K562 (cell line): ENCODE data around the gene PSPH. TPM values are rescaled to one million over a fixed set of nuclear protein-coding genes. Genes with fewer than 3 reads are reported as not detected.

Source experiments
- ATAC-seq: fragments of 200-7000 bp; cut with Tn5 transposase; 3 replicates; pipeline ENCODE4 v1.9.1; 2020; ENCODE audit warnings: moderate library complexity
- BruUV-seq: library from RNA; stranded (reverse); fragments of 400-500 nt; replicated peaks from 2 replicates; lab custom pipeline; 2021; lab: Mats Ljungman, UMichigan
- CTCF ChIA-PET: fragments of 300-600 bp; formaldehyde crosslinking; extraction: SDS; loops from one replicate; lab custom pipeline; 2021; ENCODE audit warnings: low intra/inter-chr PET ratio; lab: Yijun Ruan, JAX
- POLR2A ChIA-PET: fragments of 300-600, 350-650 bp; sonication (Branson Sonifier 250); formaldehyde crosslinking; extraction: SDS; loops from one replicate; lab custom pipeline; 2021; ENCODE audit warnings: antibody characterized with exemption, inconsistent platforms; lab: Yijun Ruan, JAX
- DNase-seq, 4 experiments: peaks; one replicate each; pipeline versions ENCODE4 v3.0.0 to v3.0.0-alpha.2; 2011 to 2018; ENCODE audit warnings: low spot score in 3 of 4, mixed read lengths in 3 of 4; ENCODE audit errors: extremely low read depth in 1 of 4
- FAIRE-seq: peaks from 2 replicates; lab custom pipeline; 2011; peaks lifted over from hg19 to GRCh38; lab: Jason Lieb, UNC
- H2AFZ ChIP-seq: 2 replicates; pipeline ENCODE4 v1.6.0; 2011; ENCODE audit warnings: low read depth, low read length, control low read depth, inconsistent platforms
- H3K27ac ChIP-seq: fragments of 200-600 bp; 3 replicates; pipeline ENCODE4 v1.8.0; 2011; ENCODE audit warnings: low read depth, mild to moderate bottlenecking, control low read depth, inconsistent platforms, low read length, moderate library complexity, mixed read lengths; ENCODE audit errors: extremely low read depth
- H3K27me3 ChIP-seq, 2 experiments: fragments of 300-600 bp in 1 of 2; 2 replicates in 1 of 2; 3 replicates in 1 of 2; pipeline versions ENCODE4 v1.6.0 to v1.8.0; 2011; ENCODE audit warnings: inconsistent platforms in 2 of 2, low read length in 2 of 2, mild to moderate bottlenecking in 1 of 2, mixed read lengths in 1 of 2, moderate library complexity in 1 of 2; ENCODE audit not compliant: control insufficient read depth in 2 of 2, insufficient read depth in 2 of 2
- H3K36me3 ChIP-seq: fragments of 300-600 bp; 3 replicates; pipeline ENCODE4 v1.8.0; 2011; ENCODE audit warnings: mild to moderate bottlenecking, low read length, inconsistent platforms; ENCODE audit not compliant: control insufficient read depth, insufficient read depth
- H3K4me1 ChIP-seq, 2 experiments: fragments of 200-600 bp in 1 of 2; replicated peaks in 1 of 2; 2 replicates in 1 of 2; 3 replicates in 1 of 2; pipeline versions ENCODE4 v1.5.1 to v1.8.0; 2011; ENCODE audit warnings: inconsistent platforms in 2 of 2, low read length in 2 of 2, mild to moderate bottlenecking in 1 of 2, mixed read lengths in 1 of 2, moderate library complexity in 1 of 2; ENCODE audit not compliant: control insufficient read depth in 2 of 2, insufficient read depth in 2 of 2
- H3K4me2 ChIP-seq: 2 replicates; pipeline ENCODE4 v1.6.1; 2011; ENCODE audit warnings: low read length, control low read depth, inconsistent platforms, mixed read lengths; ENCODE audit not compliant: insufficient read depth
- H3K4me3 ChIP-seq: fragments of 200-600 bp; sonication (generic), shearing (Covaris generic); 2 replicates; pipeline ENCODE4 v1.5.1; 2016; ENCODE audit warnings: control low read depth, inconsistent platforms
- H3K79me2 ChIP-seq: fragments of 200-600 bp; 3 replicates; pipeline ENCODE4 v1.8.0; 2011; ENCODE audit warnings: low read length, inconsistent platforms; ENCODE audit not compliant: control insufficient read depth, insufficient read depth
- H3K9ac ChIP-seq, 2 experiments: 2 replicates each; pipeline versions ENCODE4 v1.6.0 to v1.6.1; 2011; ENCODE audit warnings: low read depth in 2 of 2, low read length in 2 of 2, control low read depth in 1 of 2, inconsistent platforms in 1 of 2, mild to moderate bottlenecking in 1 of 2, mixed read lengths in 1 of 2; ENCODE audit not compliant: insufficient read depth in 1 of 2
- H3K9me1 ChIP-seq: one replicate; pipeline ENCODE4 v1.6.0; 2011; ENCODE audit warnings: inconsistent platforms, mild to moderate bottlenecking, low read length, moderate library complexity; ENCODE audit not compliant: control insufficient read depth, insufficient read depth
- H3K9me3 ChIP-seq: replicated peaks from 2 replicates; pipeline ENCODE4 v1.5.1; 2011; ENCODE audit warnings: low read depth, low read length, inconsistent platforms; ENCODE audit not compliant: control insufficient read depth, insufficient read depth
- H4K20me1 ChIP-seq: replicated peaks from 2 replicates; pipeline ENCODE4 v1.6.1; 2011; ENCODE audit warnings: low read length, inconsistent platforms, mixed read lengths; ENCODE audit not compliant: control insufficient read depth, insufficient read depth
- PBX2 ChIP-seq, 2 experiments: IDR thresholded peaks in 1 of 2; conservative IDR thresholded peaks in 1 of 2; 2 replicates each; pipeline ENCODE4 v1.6.1; 2016; ENCODE audit warnings: low read depth in 2 of 2, mild to moderate bottlenecking in 1 of 2, missing compliant biosample characterization in 1 of 2, missing genetic modification characterization in 1 of 2, moderate library complexity in 1 of 2
- RAD21 ChIP-seq, 2 experiments: fragments of 250-450 bp in 1 of 2; fragments of 450-650 bp in 1 of 2; sonication (Bioruptor Pico) in 1 of 2; formaldehyde crosslinking in 1 of 2; IDR thresholded peaks in 1 of 2; conservative IDR thresholded peaks in 1 of 2; 2 replicates each; pipeline versions ENCODE4 v1.4.0 to v1.8.0; 2020 to 2022; ENCODE audit warnings: mild to moderate bottlenecking in 2 of 2, moderate library complexity in 1 of 2
- WGBS: fragments of 100-300 bp; shearing (Covaris generic); methylation state at CpG from one replicate; pipeline ENCODE4 v1.1.6; 2016; ENCODE audit warnings: low coverage, mixed read lengths; ENCODE audit not compliant: insufficient coverage; ENCODE audit errors: missing lambda C conversion rate; 5-methylcytosine and 5-hydroxymethylcytosine counted together
- in situ Hi-C: fragments of 300-500 bp; cut with MboI; formaldehyde crosslinking; loops from 4 replicates; pipeline ENCODE4 v1.15.0; 2018; ENCODE audit warnings: inconsistent platforms, mixed read lengths
- intact Hi-C: fragments of 100-400 bp; cut with micrococcal nuclease; formaldehyde crosslinking; loops from 2 replicates; pipeline ENCODE4 v1.14.2; 2022
- polyA plus RNA-seq, 8 experiments: library from polyadenylated mRNA; depleted of rRNA in 4 of 8; stranded (reverse) in 5 of 8; unstranded in 3 of 8; fragments of >200 nt; fragmentation: Nextera tagmentation in 2 of 8; fragmentation: Illumina TruSeq in 1 of 8; extraction: Ambion mirVana in 2 of 8; extraction: Trizol in 1 of 8; gene quantifications; 2 replicates each; pipeline versions ENCODE4 v1.2.1 to v1.2.3, GENCODE V29; 2011 to 2014; ENCODE audit warnings: inconsistent platforms in 1 of 8, missing spikeins in 1 of 8
- total RNA-seq, 7 experiments: library from RNA; depleted of rRNA in 6 of 7; stranded (reverse); fragments of >200 nt in 6 of 7; fragmentation: Illumina TruSeq in 2 of 7; extraction: Trizol in 2 of 7; gene quantifications; 2 replicates each; pipeline versions ENCODE4 v1.2.1 to v1.2.3, GENCODE V29; 2011 to 2021; ENCODE audit warnings: low replicate concordance in 1 of 7

Gene PSPH
- total and polyA plus RNA-seq, 9 of the 15 experiments (the other 6 are each of a cell fraction or from before 2014, with no cell fraction given) = 6.3 to 46.8 (median 20.2) TPM

GRCh38 chr7:55975988-55976633, 75.1 kb downstream of the PSPH start (continued):
- no peak for TF ChIP-seq PBX2 (CRISPR knock-in tag; IDR thresholded peaks at IDR 0.05; ENCODE audit: low read depth)
- 0 out of 2 replicates have a peak, but pooled peaks have one; percentile 19 for TF ChIP-seq PBX2 (tag; conservative IDR thresholded peaks at IDR 0.05; ENCODE audit: low read depth)

- intact Hi-C loops = no loop called here
- ATAC-seq = no peak
These were observed 77.4 kb downstream of the PSPH start for GRCh38 chr7:55973747-55974250.

More at GRCh38 chr7:55973747-55974250, 77.4 kb downstream of the PSPH start:
- no peaks in the 10 kb centered on the region for H3K27me3 ChIP-seq
- H3K79me2 ChIP-seq = peaks cover 24% of the 10 kb centered on the region
- no TSS peak for BruUV-seq
- no peak overlapping the region for H3K4me3 ChIP-seq
- no peaks in the 10 kb centered on the region for H3K4me1 ChIP-seq
- no peaks in the 10 kb centered on the region for H3K9me1 ChIP-seq
- no peaks in the 10 kb centered on the region; the same call in 1 of the 2 replicates for H4K20me1 ChIP-seq
- no peak overlapping the region for H2AFZ ChIP-seq
- no peak for DNase-seq
- ChIA-PET POLR2A (interaction anchor here (0.6 kb wide), 1 partner anchor 1201 kb away, joined by 3 read pairs; no protein-coding TSS in a partner anchor), CTCF (no interaction called here)
- WGBS = 91% methylated on average over 7 of the region's 7 CpGs
- no peak overlapping the region; a peak in 1 of 4 replicates for H3K9ac ChIP-seq
- no peak overlapping the region for H3K4me2 ChIP-seq
- H3K27ac ChIP-seq = no peak overlapping the region
- FAIRE-seq = no peak
- TF ChIP-seq RAD21 (CRISPR knock-in tag; conservative IDR thresholded peaks at IDR 0.05 in 1 of 2, IDR thresholded peaks at IDR 0.05 in 1 of 2) = no peak
- in situ Hi-C loops = no loop called here
- H3K9me3 ChIP-seq = no peaks in the 10 kb centered on the region
- peaks cover 14% of the 10 kb centered on the region; the same call in 2 of the 3 replicates for H3K36me3 ChIP-seq
